DMS53 treated with DMSO at 0.1 percent for 48 hours (cell line): Measurements from ENCODE around the gene TMEM131L.
"Not testable (repeated sequence)": the region's sequence is repeated elsewhere in the genome, so short reads cannot be mapped to it uniquely, and the experiment has no call there.

Experiments used
- DNase-seq: peaks from one replicate; lab custom pipeline; 2025; ENCODE audit not compliant: unreplicated experiment; lab: John Stamatoyannopoulos, UW

TMEM131L gene

DNA sequence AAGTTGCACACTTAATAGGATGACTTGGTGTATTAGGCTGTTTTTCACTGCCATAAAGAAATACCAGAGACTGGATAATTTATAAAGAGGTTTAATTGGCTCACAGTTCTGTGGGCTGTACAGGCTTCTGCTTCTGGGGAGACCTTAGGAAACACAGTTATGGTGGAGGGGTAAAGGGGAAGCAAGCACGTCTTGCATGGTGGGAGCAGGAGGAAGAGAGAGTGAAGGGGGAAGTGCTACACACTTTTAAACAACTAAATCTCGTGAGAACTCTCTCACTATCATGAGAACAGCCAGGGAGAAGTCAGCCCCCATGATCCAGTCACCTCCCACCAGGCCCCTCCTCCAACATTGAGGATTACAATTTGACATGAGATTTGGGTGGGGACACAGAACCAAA lies 142.9 kb downstream of the TMEM131L start:
- DNase-seq, result not testable (repeated sequence)

DNA sequence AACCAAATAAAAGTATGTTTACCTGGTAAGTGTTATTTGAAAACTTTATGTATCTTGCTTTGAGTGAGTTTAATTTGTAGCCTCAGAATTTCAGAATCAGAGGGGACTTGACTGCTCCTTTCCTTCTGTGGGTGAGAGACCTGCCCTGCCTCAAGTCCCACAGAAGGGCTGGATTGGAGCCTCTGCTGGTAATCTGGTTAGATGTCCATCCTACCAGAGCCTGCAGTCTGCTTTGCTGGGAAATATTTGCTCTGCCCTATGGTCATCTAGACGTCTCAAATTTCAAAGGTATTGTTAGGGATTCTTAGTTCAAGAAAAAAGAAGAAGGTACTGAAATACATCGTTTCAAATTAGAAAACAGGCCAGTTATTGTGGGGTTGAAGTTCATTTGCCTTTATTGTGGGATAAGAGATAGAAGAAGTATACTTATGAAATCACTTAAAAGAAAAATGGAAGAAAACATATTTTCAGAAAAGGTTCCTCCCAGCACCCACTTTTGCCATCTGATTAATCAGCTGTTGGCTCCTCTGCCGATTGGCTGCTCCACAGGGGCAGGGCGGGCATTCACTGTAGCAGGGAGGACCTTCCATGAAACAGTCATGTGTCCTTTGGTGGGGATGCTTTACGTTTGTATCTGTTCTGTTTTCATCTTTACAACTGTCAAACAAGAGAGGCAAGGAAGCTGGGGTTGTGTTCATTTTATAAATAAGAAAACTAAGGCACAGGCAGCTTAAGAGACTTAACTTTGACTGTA lies 144.6 kb downstream of the TMEM131L start:
- DNase-seq, result no peak

DNA sequence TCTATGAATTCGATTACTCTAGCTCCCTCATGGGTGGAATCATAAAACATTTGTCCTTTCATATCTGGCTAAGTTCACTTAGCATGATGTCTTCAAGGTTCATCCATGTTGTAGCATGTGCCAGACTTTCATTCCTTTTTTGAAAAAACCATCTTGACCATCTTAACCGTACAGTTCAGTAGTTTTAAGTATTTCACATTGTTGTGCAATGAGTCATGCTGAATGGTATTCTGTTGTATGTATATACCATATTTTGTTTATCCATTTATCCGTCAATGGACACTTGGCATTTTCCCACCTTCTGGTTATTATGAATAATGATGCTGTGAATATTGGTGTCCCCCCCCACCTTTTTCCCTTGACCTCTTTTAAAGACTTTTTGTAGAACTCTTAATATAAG lies 145.5 kb downstream of the TMEM131L start:
- DNase-seq, result no peak

DNA sequence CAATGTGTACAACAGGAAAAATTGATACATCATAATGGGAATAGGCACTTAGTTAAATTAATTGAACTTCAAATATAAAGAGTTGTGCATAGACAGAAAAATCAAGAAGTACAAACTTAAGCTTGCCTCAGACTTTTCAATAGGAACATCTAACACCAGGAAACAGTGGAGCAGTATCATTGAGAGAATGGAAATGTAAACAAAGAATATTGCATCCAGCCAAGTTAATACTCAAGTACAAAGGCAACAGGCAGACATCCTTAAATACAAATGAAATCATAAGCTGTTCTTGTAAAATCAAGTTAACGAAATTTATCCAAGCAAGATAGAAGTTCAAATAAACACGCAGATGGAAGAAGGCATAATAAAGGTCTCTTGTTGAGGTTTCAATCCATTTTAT lies 146.7 kb downstream of the TMEM131L start:
- DNase-seq, result no peak

DNA sequence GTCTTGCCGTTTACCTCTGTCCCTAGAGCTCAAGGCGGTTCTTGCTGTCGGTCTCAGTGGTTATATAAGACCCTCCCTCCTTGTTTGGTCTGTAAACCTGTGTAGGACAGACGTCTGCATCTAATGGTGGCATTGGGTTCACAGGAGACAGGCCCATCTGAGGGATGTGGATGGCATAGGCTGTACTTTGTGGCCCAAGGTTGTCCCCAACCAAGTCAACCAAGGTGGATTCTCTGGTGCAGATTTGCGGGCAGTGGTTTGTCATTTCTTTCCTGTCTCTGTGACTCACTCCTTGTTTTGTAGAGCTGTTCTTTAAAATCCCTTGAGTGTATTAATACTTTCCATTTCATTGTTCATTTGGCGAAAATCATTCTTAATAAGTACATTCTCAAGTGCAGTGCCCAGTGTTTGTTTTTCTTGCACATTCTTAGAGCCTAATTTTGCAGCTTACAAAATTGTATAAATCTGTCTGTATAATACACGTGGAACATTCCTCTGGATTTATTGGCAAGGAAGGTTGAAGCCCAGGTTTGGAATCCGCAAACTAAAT lies 149.9 kb downstream of the TMEM131L start:
- no peak for DNase-seq

DNA sequence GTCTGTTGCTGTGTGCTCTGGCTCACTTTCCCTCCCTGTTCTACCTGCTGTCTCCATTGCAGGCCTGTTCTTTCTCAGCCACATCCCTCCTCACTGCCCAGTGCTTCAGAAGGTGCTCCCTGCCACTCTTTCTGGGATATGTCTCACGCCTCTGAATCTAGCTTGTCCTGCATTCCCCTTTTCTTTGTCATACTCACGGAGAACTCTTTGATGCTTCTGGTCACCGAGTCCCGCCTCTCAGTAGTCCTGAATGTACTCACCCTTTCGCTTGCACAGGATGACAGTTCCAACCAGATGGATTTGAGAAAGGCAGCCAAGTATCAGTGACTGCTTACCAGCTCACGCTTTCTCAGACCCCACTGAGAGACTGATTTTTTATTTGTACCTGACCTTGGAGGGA lies 152.7 kb downstream of the TMEM131L start:
- DNase-seq, result no peak

DNA sequence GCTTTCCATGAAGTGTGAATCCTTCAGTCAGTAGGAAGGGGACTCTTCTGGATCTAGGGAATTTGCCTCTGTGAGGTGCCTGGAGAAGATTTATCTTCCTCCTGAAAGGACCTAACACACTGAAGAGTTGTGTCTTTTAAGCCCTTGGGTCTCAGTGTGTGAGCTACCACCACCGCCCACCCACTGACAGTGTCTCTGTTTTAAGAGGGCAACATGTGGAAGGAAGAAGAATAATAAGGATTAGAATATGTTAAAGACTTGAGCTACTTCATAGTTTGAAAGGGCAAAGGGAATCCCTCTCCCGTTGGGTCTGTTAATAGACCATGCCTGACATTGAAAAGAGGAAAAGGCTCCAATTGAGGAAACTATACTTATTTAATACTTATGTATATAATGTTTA lies 153.7 kb downstream of the TMEM131L start:
- DNase-seq, result no peak

DNA sequence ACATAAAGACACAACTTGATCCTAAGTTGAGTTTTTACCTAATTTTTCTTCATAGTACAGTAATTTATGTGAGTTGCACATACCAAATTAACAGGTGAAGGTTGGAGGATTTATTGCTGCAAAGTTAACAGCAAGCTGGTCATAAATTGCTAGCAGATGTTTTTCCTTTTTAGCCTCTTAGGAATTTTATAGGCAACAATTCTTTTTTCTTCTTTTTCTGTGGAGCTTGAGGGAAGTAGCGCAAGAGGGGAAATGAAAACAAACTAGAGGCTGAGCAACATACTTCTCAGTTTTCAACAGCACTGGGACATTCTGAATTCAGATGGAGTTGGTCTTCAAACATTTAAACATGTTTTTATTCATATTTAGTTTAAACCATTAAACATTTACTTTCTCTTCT lies 154.2 kb downstream of the TMEM131L start:
- no peak for DNase-seq

- DNase-seq, result no peak
Measured at GRCh38 chr4:153622093-153622492, 155.9 kb downstream of the TMEM131L start.

GRCh38 chr4:153622778-153623240 lies 156.6 kb downstream of the TMEM131L start:
- DNase-seq, result no peak

- DNase-seq, result no peak
Measured at GRCh38 chr4:153623491-153623890, 157.3 kb downstream of the TMEM131L start.

- no peak for DNase-seq
Measured at GRCh38 chr4:153628796-153629315, 162.7 kb downstream of the TMEM131L start.

DNA sequence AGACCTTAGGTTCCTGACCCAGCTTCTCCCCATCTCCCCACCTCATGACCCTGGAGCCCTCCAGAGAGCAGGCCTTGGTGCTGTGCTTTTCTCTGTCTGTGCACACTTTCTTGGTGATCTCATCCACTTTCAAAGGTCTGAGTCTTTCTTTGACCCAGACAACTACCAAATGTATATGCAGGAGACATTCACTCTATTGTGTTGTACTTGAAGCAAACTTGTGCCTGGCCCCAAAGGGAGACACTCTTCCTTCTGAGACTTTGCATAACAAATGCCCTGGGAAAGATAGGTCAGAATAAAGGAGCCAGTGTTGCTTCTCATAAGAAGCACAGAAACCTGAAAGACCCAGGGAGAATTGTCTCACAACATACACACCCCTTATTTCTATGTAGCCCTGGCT lies 163.6 kb downstream of the TMEM131L start:
- DNase-seq, result no peak

- DNase-seq, result peak; percentile 21
Measured at GRCh38 chr4:153634738-153635353, 168.7 kb downstream of the TMEM131L start.

DNA sequence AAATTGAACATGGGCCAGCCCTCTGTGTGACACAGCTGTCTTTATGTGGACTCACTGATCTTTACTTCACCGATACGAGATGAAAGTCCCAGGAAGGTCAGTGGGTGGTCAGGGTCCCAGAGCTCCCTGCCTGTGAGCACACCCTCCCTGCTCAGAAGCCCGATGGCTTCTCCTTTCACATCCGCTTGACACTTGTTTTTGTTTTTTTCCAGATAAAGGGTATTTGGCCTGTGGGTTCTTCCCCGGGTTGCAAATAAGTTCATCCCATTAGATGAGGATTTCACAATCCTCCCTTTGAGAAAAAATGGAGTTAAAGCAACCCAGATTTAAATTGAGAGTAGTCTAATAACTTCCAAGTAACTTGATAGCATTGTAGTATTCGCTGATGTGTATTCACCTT lies 169.7 kb downstream of the TMEM131L start:
- DNase-seq, result no peak

DNA sequence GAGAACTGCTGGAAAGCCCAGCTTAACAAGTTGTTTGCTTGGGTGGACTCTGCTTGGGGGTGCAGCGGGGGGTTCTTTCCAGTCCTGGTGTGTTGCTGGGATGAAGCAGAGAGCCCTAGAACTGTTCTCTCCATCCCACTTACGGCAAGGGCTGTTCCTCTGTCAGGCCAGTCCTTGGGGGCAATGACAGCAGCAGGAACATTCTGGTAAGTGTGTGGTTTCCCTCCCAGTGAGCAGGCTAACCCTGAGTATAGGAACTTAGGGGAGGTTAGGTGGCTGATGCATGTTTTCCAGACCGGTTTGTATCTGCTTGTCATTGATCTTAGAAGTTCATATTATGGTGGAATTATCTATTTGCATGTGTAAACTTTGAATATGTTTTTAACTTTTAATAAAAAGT lies 171.0 kb downstream of the TMEM131L start:
- DNase-seq, result no peak

- no peak for DNase-seq
Measured at GRCh38 chr4:153638011-153638410, 171.9 kb downstream of the TMEM131L start.

GRCh38 chr4:153638999-153639398 lies 172.8 kb downstream of the TMEM131L start:
- no peak for DNase-seq

- DNase-seq, result no peak
Measured at GRCh38 chr4:153639833-153640802, 174.0 kb downstream of the TMEM131L start.

DNA sequence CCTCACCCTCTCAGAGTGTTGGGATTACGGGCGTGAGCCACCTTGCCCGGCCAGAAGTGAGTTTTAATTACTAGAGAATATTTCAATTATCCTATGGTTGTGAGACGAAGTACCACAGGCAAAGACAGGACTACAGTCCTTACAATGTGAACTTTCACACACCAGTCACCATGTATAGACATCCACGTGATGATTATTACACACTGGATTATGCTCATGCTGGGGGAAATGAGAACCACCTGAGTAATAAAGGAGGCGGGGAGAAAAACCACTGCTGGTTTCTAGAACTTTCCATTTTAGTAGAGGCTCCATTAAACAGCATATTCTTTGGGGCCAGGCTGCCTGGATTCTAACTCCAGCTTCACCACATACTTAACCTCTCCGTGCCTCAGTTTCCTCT lies 175.4 kb downstream of the TMEM131L start:
- DNase-seq, result no peak
